Measurements from ENCODE around the gene ATP1A1. TPM values are rescaled to one million over a fixed set of nuclear protein-coding genes. Genes with fewer than 3 reads are reported as not detected.

The ATP1A1 gene
- total RNA-seq: 100 to 1,000 TPM in 5 of 8 experiments, 10 to 100 TPM in 3; 84.7 to 209 (median 128) TPM

GRCh38 chr1:116372651-116373430, at the start of gene ATP1A1:
Gene ATP1A1, plus strand, starts transcription at chr1:116373244. Its CDS starts 268 bp downstream, at chr1:116373512.
- in situ Hi-C loops (cut with MboI; ENCODE audit: low pct_unique_long_range_greater_than_20kb in 2 of 9, low sequenced_read_pairs in 9 of 9, unreplicated experiment in 9 of 9): no loop called here
- Histone ChIP-seq H3K4me1 (replicated peaks in 1 of 2) (peaks cover 29 to 30% of the 10 kb centered on the region in 2 donors), H3K4me3 (peak within 1 kb of the TSS; percentile 75 to 92 (median 89)), H3K27ac (peak within 1 kb of the TSS; percentile 64 to 84)
- ATAC-seq (replicated peaks in 6 of 8): peak; percentile 54 to 85 (median 80)
- WGBS, 10 experiments: 0 to 24% (median 11%) methylated on average over 3 to 18 of the region's 78 CpGs; no CpG with 5 or more reads in 6 of the 10 experiments

GRCh38 chr1:116323491-116323890, 49.6 kb upstream of the ATP1A1 start:
- in situ Hi-C loops (cut with MboI; ENCODE audit: low pct_unique_long_range_greater_than_20kb in 2 of 9, low sequenced_read_pairs in 9 of 9, unreplicated experiment in 9 of 9): no loop called here
- peaks cover 6 to 9% of the 10 kb centered on the region in 2 donors for H3K4me1 ChIP-seq (replicated peaks in 1 of 2)
- ATAC-seq (replicated peaks in 6 of 8): no peak
- WGBS, 10 experiments: 25 to 100% (median 91%) methylated on average over 1 to 2 of the region's 2 CpGs; no CpG with 5 or more reads in 2 of the 10 experiments
- H3K27ac ChIP-seq: no peak overlapping the region
- H3K4me3 ChIP-seq: no peak overlapping the region

- Histone ChIP-seq H3K4me1 (replicated peaks in 1 of 2) (peaks cover 0 to 2% of the 10 kb centered on the region in 2 donors), H3K27ac (no peak overlapping the region), H3K4me3 (no peak overlapping the region)
- in situ Hi-C loops (cut with MboI; ENCODE audit: low pct_unique_long_range_greater_than_20kb in 2 of 9, low sequenced_read_pairs in 9 of 9, unreplicated experiment in 9 of 9): no loop called here
- no peak for ATAC-seq (replicated peaks in 6 of 8)
- WGBS, 10 experiments: 74 to 100% (median 94%) methylated on average over 1 to 3 of the region's 3 CpGs; no CpG with 5 or more reads in 2 of the 10 experiments
Observed at GRCh38 chr1:116324411-116324810, 48.6 kb upstream of the ATP1A1 start.

GRCh38 chr1:116325104-116325503, 47.9 kb upstream of the ATP1A1 start:
- H3K4me1 ChIP-seq (replicated peaks in 1 of 2): peaks cover 0 to 2% of the 10 kb centered on the region in 2 donors
- no peak overlapping the region for H3K4me3 ChIP-seq
- H3K27ac ChIP-seq: no peak overlapping the region
- in situ Hi-C loops (cut with MboI; ENCODE audit: low pct_unique_long_range_greater_than_20kb in 2 of 9, low sequenced_read_pairs in 9 of 9, unreplicated experiment in 9 of 9): no loop called here
- WGBS, 10 experiments: 6 to 86% (median 65%) methylated on average over 1 to 2 of the region's 2 CpGs
- ATAC-seq (replicated peaks in 6 of 8): no peak

- no peak for ATAC-seq (replicated peaks in 6 of 8)
- Histone ChIP-seq H3K27ac (no peak overlapping the region), H3K4me1 (replicated peaks in 1 of 2) (peaks cover 0 to 2% of the 10 kb centered on the region in 2 donors), H3K4me3 (no peak overlapping the region)
- WGBS, 10 experiments: 40 to 100% (median 89%) methylated on average over 1 to 2 of the region's 2 CpGs; no CpG with 5 or more reads in 4 of the 10 experiments
- in situ Hi-C loops (cut with MboI; ENCODE audit: low pct_unique_long_range_greater_than_20kb in 2 of 9, low sequenced_read_pairs in 9 of 9, unreplicated experiment in 9 of 9): no loop called here
Observed at GRCh38 chr1:116325922-116326321, 47.1 kb upstream of the ATP1A1 start.

- Histone ChIP-seq H3K27ac (no peak overlapping the region), H3K4me1 (replicated peaks in 1 of 2) (peaks cover 0 to 2% of the 10 kb centered on the region in 2 donors), H3K4me3 (no peak overlapping the region)
- WGBS, 10 experiments: 67 to 91% (median 75%) methylated on average over 1 of the region's 1 CpG; no CpG with 5 or more reads in 4 of the 10 experiments
- ATAC-seq (replicated peaks in 6 of 8): no peak
- in situ Hi-C loops (cut with MboI; ENCODE audit: low pct_unique_long_range_greater_than_20kb in 2 of 9, low sequenced_read_pairs in 9 of 9, unreplicated experiment in 9 of 9): no loop called here
Observed at GRCh38 chr1:116326486-116326885, 46.6 kb upstream of the ATP1A1 start.

- no peak overlapping the region for H3K27ac ChIP-seq
- H3K4me3 ChIP-seq: no peak overlapping the region
- peaks cover 8% of the 10 kb centered on the region in 2 donors for H3K4me1 ChIP-seq (replicated peaks in 1 of 2)
- in situ Hi-C loops (cut with MboI; ENCODE audit: low pct_unique_long_range_greater_than_20kb in 2 of 9, low sequenced_read_pairs in 9 of 9, unreplicated experiment in 9 of 9): no loop called here
- ATAC-seq (replicated peaks in 6 of 8): no peak
- WGBS, 10 experiments: 33 to 100% (median 73%) methylated on average over 1 to 2 of the region's 2 CpGs; no CpG with 5 or more reads in 2 of the 10 experiments
Observed at GRCh38 chr1:116328671-116329070, 44.4 kb upstream of the ATP1A1 start.

GRCh38 chr1:116329524-116330341, 43.3 kb upstream of the ATP1A1 start:
- no peak overlapping the region for H3K4me3 ChIP-seq
- in situ Hi-C loops (cut with MboI; ENCODE audit: low pct_unique_long_range_greater_than_20kb in 2 of 9, low sequenced_read_pairs in 9 of 9, unreplicated experiment in 9 of 9): no loop called here
- peaks cover 10% of the 10 kb centered on the region in 2 donors for H3K4me1 ChIP-seq (replicated peaks in 1 of 2)
- no peak overlapping the region for H3K27ac ChIP-seq
- 31 to 89% (median 78%) methylated on average over 3 to 9 of the region's 9 CpGs for WGBS, 10 experiments
- no peak for ATAC-seq (replicated peaks in 6 of 8)

GRCh38 chr1:116330342-116330652, 42.7 kb upstream of the ATP1A1 start:
- ATAC-seq (replicated peaks in 6 of 8): no peak
- in situ Hi-C loops (cut with MboI; ENCODE audit: low pct_unique_long_range_greater_than_20kb in 2 of 9, low sequenced_read_pairs in 9 of 9, unreplicated experiment in 9 of 9): no loop called here
- peaks cover 15 to 16% of the 10 kb centered on the region in 2 donors for H3K4me1 ChIP-seq (replicated peaks in 1 of 2)
- no peak overlapping the region for H3K27ac ChIP-seq
- 26 to 92% (median 68%) methylated on average over 1 to 4 of the region's 4 CpGs; no CpG with 5 or more reads in 1 of the 10 experiments for WGBS, 10 experiments
- no peak overlapping the region for H3K4me3 ChIP-seq

- H3K27ac ChIP-seq: no peak overlapping the region
- H3K4me1 ChIP-seq (replicated peaks in 1 of 2): peaks cover 21 to 22% of the 10 kb centered on the region in 2 donors
- H3K4me3 ChIP-seq: no peak overlapping the region
- in situ Hi-C loops (cut with MboI; ENCODE audit: low pct_unique_long_range_greater_than_20kb in 2 of 9, low sequenced_read_pairs in 9 of 9, unreplicated experiment in 9 of 9): no loop called here
- ATAC-seq (replicated peaks in 6 of 8): no peak
Observed at GRCh38 chr1:116330846-116331245, 42.2 kb upstream of the ATP1A1 start.

GRCh38 chr1:116331523-116331922, 41.5 kb upstream of the ATP1A1 start:
- Histone ChIP-seq H3K4me1 (replicated peaks in 1 of 2) (peaks cover 25 to 27% of the 10 kb centered on the region in 2 donors), H3K4me3 (no peak overlapping the region), H3K27ac (no peak overlapping the region)
- 16 to 95% (median 65%) methylated on average over 1 to 3 of the region's 3 CpGs; no CpG with 5 or more reads in 2 of the 10 experiments for WGBS, 10 experiments
- ATAC-seq (replicated peaks in 6 of 8): no peak
- in situ Hi-C loops (cut with MboI; ENCODE audit: low pct_unique_long_range_greater_than_20kb in 2 of 9, low sequenced_read_pairs in 9 of 9, unreplicated experiment in 9 of 9): no loop called here

- in situ Hi-C loops (cut with MboI; ENCODE audit: low pct_unique_long_range_greater_than_20kb in 2 of 9, low sequenced_read_pairs in 9 of 9, unreplicated experiment in 9 of 9): no loop called here
- no peak overlapping the region for H3K27ac ChIP-seq
- no peak overlapping the region for H3K4me3 ChIP-seq
- 25 to 80% (median 62%) methylated on average over 1 to 3 of the region's 3 CpGs; no CpG with 5 or more reads in 2 of the 10 experiments for WGBS, 10 experiments
- peak in 5 of 8 experiments; percentile 4 to 70 (median 49) for ATAC-seq (replicated peaks in 6 of 8)
- H3K4me1 ChIP-seq (replicated peaks in 1 of 2): peaks cover 25 to 27% of the 10 kb centered on the region in 2 donors
Observed at GRCh38 chr1:116332451-116332850, 40.6 kb upstream of the ATP1A1 start.

Measured in motor neuron (in vitro differentiated cells).